Activated CD4-positive, alpha-beta T cell treated with anti-CD3 and anti-CD28 coated beads, Interleukin-2, amount 50 U/mL, for 16 hours (primary cell): ENCODE data around the gene IL15.
A peak's percentile ranks its signal among the peaks of the same experiment; 100 is the strongest.
"Not testable (repeated sequence)": the region's sequence is repeated elsewhere in the genome, so short reads cannot be mapped to it uniquely, and the experiment has no call there.

Experiments used
- DNase-seq: peaks from one replicate; pipeline ENCODE4 v3.0.0-alpha.2; 2020

The IL15 gene

GRCh38 chr4:141647966-141648365 is 11.6 kb downstream of the IL15 start:
- DNase-seq = no peak

- DNase-seq = no peak
These were observed 15.9 kb downstream of the IL15 start for GRCh38 chr4:141652161-141652778.

- no peak for DNase-seq
These were observed 17.7 kb downstream of the IL15 start for GRCh38 chr4:141654098-141654497.

GRCh38 chr4:141656031-141656430 is 19.6 kb downstream of the IL15 start:
- no peak for DNase-seq

- no peak for DNase-seq
These were observed 21.3 kb downstream of the IL15 start for GRCh38 chr4:141657550-141658250.

GRCh38 chr4:141658309-141658708 is 21.9 kb downstream of the IL15 start:
- no peak for DNase-seq

GRCh38 chr4:141659539-141659938 is 23.2 kb downstream of the IL15 start:
- DNase-seq = no peak

GRCh38 chr4:141660880-141661279 is 24.5 kb downstream of the IL15 start:
- no peak for DNase-seq

- no peak for DNase-seq
These were observed 32.0 kb downstream of the IL15 start for GRCh38 chr4:141668200-141668910.

GRCh38 chr4:141669501-141669900 is 33.1 kb downstream of the IL15 start:
- no peak for DNase-seq

GRCh38 chr4:141675384-141675783 is 39.0 kb downstream of the IL15 start:
- no peak for DNase-seq

- DNase-seq = no peak
These were observed 39.8 kb downstream of the IL15 start for GRCh38 chr4:141676087-141676670.

- DNase-seq = no peak
These were observed 43.7 kb downstream of the IL15 start for GRCh38 chr4:141680060-141680459.

GRCh38 chr4:141684785-141685184 is 48.4 kb downstream of the IL15 start:
- DNase-seq = no peak

GRCh38 chr4:141686146-141686775 is 49.9 kb downstream of the IL15 start:
- DNase-seq = peak; percentile 3

- no peak for DNase-seq
These were observed 50.5 kb downstream of the IL15 start for GRCh38 chr4:141686879-141687278.

GRCh38 chr4:141689726-141690296 is 53.4 kb downstream of the IL15 start:
- DNase-seq = not testable (repeated sequence)

GRCh38 chr4:141691247-141691646 is 54.9 kb downstream of the IL15 start:
- DNase-seq = not testable (repeated sequence)

GRCh38 chr4:141692081-141692480 is 55.7 kb downstream of the IL15 start:
- DNase-seq = no peak

GRCh38 chr4:141697116-141697515 is 60.7 kb downstream of the IL15 start:
- no peak for DNase-seq

- DNase-seq = no peak
These were observed 66.2 kb downstream of the IL15 start for GRCh38 chr4:141702472-141703182.

GRCh38 chr4:141703497-141703896 is 67.1 kb downstream of the IL15 start:
- DNase-seq = no peak
